SU-DHL-6 (cell line): ENCODE data around the gene C10orf95.

ENCODE experiments used
- H2AFZ ChIP-seq: fragments of 200-600 bp; sonication (generic); 2 replicates; pipeline ENCODE4 v1.6.1; 2014; ENCODE audit warnings: low read depth, mild to moderate bottlenecking, moderate library complexity, mixed read lengths, antibody characterized with exemption, low read length; ENCODE audit not compliant: severe bottlenecking
- H3F3A ChIP-seq: fragments of 200-600 bp; shearing (Covaris generic); 2 replicates; pipeline ENCODE4 v1.6.0; 2016; ENCODE audit warnings: antibody characterized with exemption, mild to moderate bottlenecking; ENCODE audit not compliant: insufficient read depth
- H3K27ac ChIP-seq: fragments of 200-600 bp; sonication (generic); 2 replicates; pipeline ENCODE4 v1.5.1; 2016; ENCODE audit warnings: low read depth, mild to moderate bottlenecking, low read length, moderate library complexity, mixed read lengths
- H3K27me3 ChIP-seq: fragments of 200-600 bp; sonication (generic), shearing (Covaris generic); 2 replicates; pipeline ENCODE4 v1.6.0; 2014; ENCODE audit warnings: mild to moderate bottlenecking, low read length
- H3K36me3 ChIP-seq: fragments of 200-600 bp; sonication (generic); 2 replicates; pipeline ENCODE4 v1.6.1; 2014; ENCODE audit warnings: mild to moderate bottlenecking, low read length, mixed read lengths
- H3K4me2 ChIP-seq: fragments of 300-600, 200-600 bp; shearing (Covaris generic), sonication (generic); 2 replicates; pipeline ENCODE4 v1.6.0; 2014; ENCODE audit warnings: low read length, low read depth, mild to moderate bottlenecking; ENCODE audit not compliant: poor library complexity, severe bottlenecking
- H3K4me3 ChIP-seq: fragments of 200-600 bp; sonication (generic); 2 replicates; pipeline ENCODE4 v1.5.1; 2014; ENCODE audit warnings: antibody characterized with exemption, low read length, mild to moderate bottlenecking, mixed read lengths; ENCODE audit not compliant: insufficient read depth, poor library complexity, severe bottlenecking
- H3K79me2 ChIP-seq: fragments of 200-600 bp; sonication (generic); 2 replicates; pipeline ENCODE4 v1.6.1; 2014; ENCODE audit warnings: mild to moderate bottlenecking, low read length, moderate library complexity; ENCODE audit not compliant: insufficient read depth
- H3K9ac ChIP-seq: fragments of 200-600 bp; sonication (generic); 2 replicates; pipeline ENCODE4 v1.7.0; 2014; ENCODE audit warnings: mild to moderate bottlenecking, low read length
- H3K9me2 ChIP-seq: fragments of 200-600 bp; sonication (generic); replicated peaks from 2 replicates; pipeline ENCODE4 v1.6.1; 2014; ENCODE audit warnings: low read length; ENCODE audit not compliant: insufficient read depth
- H3K9me3 ChIP-seq: fragments of 200-600 bp; sonication (generic); 2 replicates; pipeline ENCODE4 v1.6.1; 2014; ENCODE audit warnings: low read length, mixed read lengths; ENCODE audit not compliant: insufficient read depth
- H4K20me1 ChIP-seq: fragments of 200-600 bp; sonication (generic); 2 replicates; pipeline ENCODE4 v1.6.1; 2014; ENCODE audit warnings: low read depth, mild to moderate bottlenecking, antibody characterized with exemption, low read length, moderate library complexity, mixed read lengths
- EZH2phosphoT487 ChIP-seq: fragments of 200-600 bp; sonication (generic), shearing (Covaris generic); conservative IDR thresholded peaks from 2 replicates; pipeline ENCODE4 v1.6.1; 2018; ENCODE audit warnings: mild to moderate bottlenecking, antibody characterized with exemption, low read length, moderate library complexity, mixed read lengths
- TF ChIP-seq, protein P1 (sequence below): fragments of 200-600 bp; sonication (generic); IDR thresholded peaks from one replicate; pipeline ENCODE4 v1.5.1; 2017; ENCODE audit warnings: antibody characterized with exemption, mild to moderate bottlenecking, low read length, moderate library complexity; ENCODE audit not compliant: insufficient read depth, poor library complexity, severe bottlenecking

Gene C10orf95

GRCh38 chr10:102406815-102407214 lies 44.5 kb downstream of the C10orf95 start:
- TF ChIP-seq, protein P1, sequence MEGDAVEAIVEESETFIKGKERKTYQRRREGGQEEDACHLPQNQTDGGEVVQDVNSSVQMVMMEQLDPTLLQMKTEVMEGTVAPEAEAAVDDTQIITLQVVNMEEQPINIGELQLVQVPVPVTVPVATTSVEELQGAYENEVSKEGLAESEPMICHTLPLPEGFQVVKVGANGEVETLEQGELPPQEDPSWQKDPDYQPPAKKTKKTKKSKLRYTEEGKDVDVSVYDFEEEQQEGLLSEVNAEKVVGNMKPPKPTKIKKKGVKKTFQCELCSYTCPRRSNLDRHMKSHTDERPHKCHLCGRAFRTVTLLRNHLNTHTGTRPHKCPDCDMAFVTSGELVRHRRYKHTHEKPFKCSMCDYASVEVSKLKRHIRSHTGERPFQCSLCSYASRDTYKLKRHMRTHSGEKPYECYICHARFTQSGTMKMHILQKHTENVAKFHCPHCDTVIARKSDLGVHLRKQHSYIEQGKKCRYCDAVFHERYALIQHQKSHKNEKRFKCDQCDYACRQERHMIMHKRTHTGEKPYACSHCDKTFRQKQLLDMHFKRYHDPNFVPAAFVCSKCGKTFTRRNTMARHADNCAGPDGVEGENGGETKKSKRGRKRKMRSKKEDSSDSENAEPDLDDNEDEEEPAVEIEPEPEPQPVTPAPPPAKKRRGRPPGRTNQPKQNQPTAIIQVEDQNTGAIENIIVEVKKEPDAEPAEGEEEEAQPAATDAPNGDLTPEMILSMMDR = no peak
- no peak for TF ChIP-seq EZH2phosphoT487
- Histone ChIP-seq H3K36me3 (no peaks in the 10 kb centered on the region), H3K27me3 (no peaks in the 10 kb centered on the region), H3K4me2 (no peak overlapping the region), H3K9me3 (no peaks in the 10 kb centered on the region), H3K4me3 (no peak overlapping the region), H2AFZ (no peak overlapping the region), H3K79me2 (no peaks in the 10 kb centered on the region), H3F3A (no peaks in the 10 kb centered on the region), H3K27ac (no peak overlapping the region), H4K20me1 (no peaks in the 10 kb centered on the region), H3K9me2 (no peaks in the 10 kb centered on the region), H3K9ac (no peak overlapping the region)

DNA sequence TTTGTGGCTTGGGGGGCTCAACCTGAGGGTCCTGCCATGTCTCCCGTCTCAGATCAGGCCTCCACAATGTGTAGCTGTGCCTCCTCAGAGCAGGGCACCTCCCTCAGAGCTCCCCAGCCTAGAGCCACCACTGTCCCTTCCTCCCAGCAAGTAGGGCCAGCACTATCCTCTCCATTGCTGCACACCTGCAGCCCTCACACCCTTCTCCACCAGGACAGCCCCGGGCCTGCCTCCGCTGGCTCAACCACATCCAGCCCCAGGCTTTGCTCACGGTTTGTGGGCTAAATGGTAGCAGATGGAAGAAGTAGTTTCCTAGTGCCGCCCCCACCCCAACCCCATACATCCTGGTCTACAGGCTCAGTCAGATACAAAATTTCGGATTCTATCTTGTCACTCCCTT lies 45.7 kb downstream of the C10orf95 start:
- Histone ChIP-seq H2AFZ (no peak overlapping the region), H3K36me3 (no peaks in the 10 kb centered on the region), H3K4me2 (no peak overlapping the region), H3K79me2 (no peaks in the 10 kb centered on the region), H3K27me3 (no peaks in the 10 kb centered on the region), H3F3A (no peaks in the 10 kb centered on the region), H4K20me1 (no peaks in the 10 kb centered on the region), H3K9ac (no peak overlapping the region), H3K27ac (no peak overlapping the region), H3K4me3 (no peak overlapping the region), H3K9me3 (no peaks in the 10 kb centered on the region), H3K9me2 (no peaks in the 10 kb centered on the region)
- TF ChIP-seq, protein P1 = no peak
- no peak for TF ChIP-seq EZH2phosphoT487

- TF ChIP-seq, protein P1 = no peak
- no peak for TF ChIP-seq EZH2phosphoT487
Measured at GRCh38 chr10:102405108-102405571, 46.2 kb downstream of the C10orf95 start.

More at GRCh38 chr10:102405108-102405571, 46.2 kb downstream of the C10orf95 start:
- H3K4me2 ChIP-seq = no peak overlapping the region
- H3K9me3 ChIP-seq = no peaks in the 10 kb centered on the region
- no peak overlapping the region for H3K9ac ChIP-seq
- H3K27me3 ChIP-seq = no peaks in the 10 kb centered on the region
- H3K4me3 ChIP-seq = no peak overlapping the region
- H3K79me2 ChIP-seq = no peaks in the 10 kb centered on the region
- H3K9me2 ChIP-seq = no peaks in the 10 kb centered on the region
- no peaks in the 10 kb centered on the region for H3K36me3 ChIP-seq
- no peak overlapping the region for H3K27ac ChIP-seq
- H3F3A ChIP-seq = no peaks in the 10 kb centered on the region
- no peak overlapping the region for H2AFZ ChIP-seq
- H4K20me1 ChIP-seq = no peaks in the 10 kb centered on the region
